GM12878 (cell line): ENCODE data around the gene TMEM186. TPM values are rescaled to one million over a fixed set of nuclear protein-coding genes. Genes with fewer than 3 reads are reported as not detected.

Source experiments
- ATAC-seq: fragments of 200-7000 bp; cut with Tn5 transposase; 3 replicates; pipeline ENCODE4 v1.9.1; 2020; ENCODE audit warnings: mild to moderate bottlenecking, moderate library complexity
- BruUV-seq: library from RNA; stranded (reverse); fragments of 400-500 nt; replicated peaks from 2 replicates; lab custom pipeline; 2021; lab: Mats Ljungman, UMichigan
- CTCF ChIA-PET: fragments of 300-600 bp; sonication (Branson Sonifier 250); formaldehyde crosslinking; extraction: SDS; loops from one replicate; lab custom pipeline; 2021; ENCODE audit warnings: inconsistent platforms; lab: Yijun Ruan, JAX
- POLR2A ChIA-PET: fragments of 350-600 bp; formaldehyde crosslinking; extraction: SDS; loops from one replicate; lab custom pipeline; 2021; ENCODE audit warnings: inconsistent platforms; lab: Charles Lee
- RAD21 ChIA-PET: fragments of 300-600 bp; sonication (Branson Sonifier 250); formaldehyde crosslinking; loops from one replicate; lab custom pipeline; 2023; ENCODE audit warnings: antibody characterized with exemption; ENCODE audit not compliant: unreplicated experiment; lab: Charles Lee
- SMC1A ChIA-PET: fragments of 300-600 bp; sonication (Branson Sonifier 250); formaldehyde crosslinking; loops from one replicate; lab custom pipeline; 2023; ENCODE audit not compliant: unreplicated experiment, uncharacterized antibody; lab: Charles Lee
- DNase-seq: peaks from one replicate; pipeline ENCODE4 v3.0.0-alpha.2; 2011; ENCODE audit warnings: low read depth, low spot score
- FAIRE-seq: peaks from 3 replicates; lab custom pipeline; 2011; peaks lifted over from hg19 to GRCh38; lab: Jason Lieb, UNC
- H2AFZ ChIP-seq: 2 replicates; pipeline ENCODE4 v1.6.0; 2011; ENCODE audit warnings: low read depth, low read length, control low read depth; ENCODE audit not compliant: control insufficient read depth
- H3K27ac ChIP-seq: 2 replicates; pipeline ENCODE4 v1.5.1; 2011; ENCODE audit warnings: control low read depth; ENCODE audit not compliant: control insufficient read depth, insufficient read depth
- H3K27me3 ChIP-seq, 2 experiments: replicated peaks in 1 of 2; 2 replicates each; pipeline versions ENCODE4 v1.6.0 to v1.6.1; 2011; ENCODE audit warnings: low read length in 1 of 2; ENCODE audit not compliant: control insufficient read depth in 2 of 2, insufficient read depth in 2 of 2
- H3K36me3 ChIP-seq, 2 experiments: 2 replicates each; pipeline ENCODE4 v1.5.1; 2011; ENCODE audit warnings: low read length in 1 of 2; ENCODE audit not compliant: control insufficient read depth in 2 of 2, insufficient read depth in 2 of 2
- H3K4me1 ChIP-seq: 2 replicates; pipeline ENCODE4 v1.6.1; 2011; ENCODE audit warnings: mild to moderate bottlenecking, low read length, moderate library complexity, mixed read lengths; ENCODE audit not compliant: control insufficient read depth, insufficient read depth
- H3K4me2 ChIP-seq: 2 replicates; pipeline ENCODE4 v1.6.0; 2011; ENCODE audit warnings: control low read depth; ENCODE audit not compliant: control insufficient read depth, insufficient read depth
- H3K4me3 ChIP-seq: fragments of 200-600 bp; sonication (generic); 2 replicates; pipeline ENCODE4 v1.5.1; 2016
- H3K79me2 ChIP-seq: 2 replicates; pipeline ENCODE4 v1.6.0; 2011; ENCODE audit warnings: low read length; ENCODE audit not compliant: control insufficient read depth, insufficient read depth
- H3K9ac ChIP-seq: 2 replicates; pipeline ENCODE4 v1.8.0; 2011; ENCODE audit warnings: low read length, control low read depth, mixed read lengths; ENCODE audit not compliant: control insufficient read depth, insufficient read depth
- H3K9me3 ChIP-seq: replicated peaks from 3 replicates; pipeline ENCODE4 v1.5.1; 2011; ENCODE audit warnings: mild to moderate bottlenecking, low read length; ENCODE audit not compliant: control insufficient read depth, insufficient read depth
- H4K20me1 ChIP-seq: 2 replicates; pipeline ENCODE4 v1.6.0; 2011; ENCODE audit not compliant: control insufficient read depth, insufficient read depth
- CREM ChIP-seq: IDR thresholded peaks from 2 replicates; pipeline ENCODE4 v1.6.1; 2014; ENCODE audit warnings: antibody characterized with exemption, low read depth
- DPF2 ChIP-seq: fragments of 450-650 bp; IDR thresholded peaks from 2 replicates; pipeline ENCODE4 v1.6.1; 2017; ENCODE audit warnings: mild to moderate bottlenecking
- ESRRA ChIP-seq: IDR thresholded peaks from 2 replicates; pipeline ENCODE4 v1.6.1; 2012; ENCODE audit warnings: mild to moderate bottlenecking, low read length, improper control_type of control experiment
- IRF4 ChIP-seq: IDR thresholded peaks from 2 replicates; pipeline ENCODE4 v1.6.1; 2011; ENCODE audit warnings: low read depth, low read length
- JUNB ChIP-seq: IDR thresholded peaks from 2 replicates; pipeline ENCODE4 v1.6.1; 2016; ENCODE audit warnings: antibody characterized with exemption, mild to moderate bottlenecking
- JUND ChIP-seq: IDR thresholded peaks from 2 replicates; pipeline ENCODE4 v1.6.1; 2012; ENCODE audit warnings: low read depth, mild to moderate bottlenecking, low read length, improper control_type of control experiment, moderate library complexity
- LARP7 ChIP-seq: fragments of 450-650 bp; IDR thresholded peaks from 2 replicates; pipeline ENCODE4 v1.6.1; 2017; ENCODE audit warnings: mild to moderate bottlenecking
- NR2F1 ChIP-seq: fragments of 450-650 bp; conservative IDR thresholded peaks from 2 replicates; pipeline ENCODE4 v1.6.1; 2017; ENCODE audit warnings: mild to moderate bottlenecking
- NRF1 ChIP-seq: conservative IDR thresholded peaks from 2 replicates; pipeline ENCODE4 v1.6.1; 2011; ENCODE audit warnings: mild to moderate bottlenecking, low read depth, low read length, improper control_type of control experiment
- POLR2AphosphoS2 ChIP-seq: IDR thresholded peaks from 2 replicates; pipeline ENCODE4 v1.6.1; 2011; ENCODE audit warnings: low read depth, mild to moderate bottlenecking, low read length, improper control_type of control experiment, moderate library complexity
- SIX5 ChIP-seq: IDR thresholded peaks from 2 replicates; pipeline ENCODE4 v1.6.1; 2011; ENCODE audit warnings: mild to moderate bottlenecking, low read depth, low read length, moderate library complexity; ENCODE audit not compliant: severe bottlenecking
- SUPT20H ChIP-seq: IDR thresholded peaks from 2 replicates; pipeline ENCODE4 v1.6.1; 2011; ENCODE audit warnings: low read depth, mild to moderate bottlenecking, low read length, moderate library complexity, borderline replicate concordance; ENCODE audit not compliant: control insufficient read depth
- YBX1 ChIP-seq: fragments of 450-650 bp; IDR thresholded peaks from 2 replicates; pipeline ENCODE4 v1.6.1; 2016; ENCODE audit warnings: antibody characterized with exemption
- ZNF217 ChIP-seq: fragments of 450-650 bp; IDR thresholded peaks from 2 replicates; pipeline ENCODE4 v1.6.1; 2017; ENCODE audit warnings: antibody characterized with exemption, mild to moderate bottlenecking
- WGBS: methylation state at CpG from one replicate; pipeline ENCODE4 v1.1.6; 2016; ENCODE audit warnings: low lambda C conversion rate; ENCODE audit not compliant: insufficient replicate concordance, insufficient coverage; ENCODE audit errors: missing lambda C conversion rate; 5-methylcytosine and 5-hydroxymethylcytosine counted together
- in situ Hi-C: fragments of 300-500 bp; cut with MboI; formaldehyde crosslinking; loops from 9 replicates; pipeline ENCODE4 v1.14.3; 2018; ENCODE audit warnings: mixed read lengths
- intact Hi-C: fragments of 100-400 bp; cut with micrococcal nuclease; formaldehyde crosslinking; loops from one replicate; pipeline ENCODE4 v1.14.2; 2022; ENCODE audit not compliant: unreplicated experiment
- polyA plus RNA-seq, 11 experiments: library from polyadenylated mRNA; depleted of rRNA in 4 of 11; unstranded in 6 of 11; stranded (reverse) in 5 of 11; fragments of >200 nt; fragmentation: Nextera tagmentation in 4 of 11; fragmentation: Illumina TruSeq in 1 of 11; extraction: Ambion mirVana in 4 of 11; extraction: Trizol in 1 of 11; gene quantifications; 1 replicate in 1 of 11; 2 replicates in 10 of 11; pipeline versions ENCODE4 v1.2.1 to v1.2.3, GENCODE V29; 2011 to 2016; ENCODE audit warnings: inconsistent platforms in 2 of 11, missing spikeins in 2 of 11, low read depth in 1 of 11
- total RNA-seq, 4 experiments: library from RNA; depleted of rRNA in 3 of 4; stranded (reverse); fragments of >200 nt in 3 of 4; fragmentation: Illumina TruSeq in 1 of 4; extraction: Trizol in 1 of 4; gene quantifications; 2 replicates each; pipeline versions ENCODE4 v1.2.1 to v1.2.3, GENCODE V29; 2013 to 2021
- TF ChIP-seq, protein P1 (sequence below): fragments of 450-650 bp; IDR thresholded peaks from 2 replicates; pipeline ENCODE4 v1.6.1; 2017; ENCODE audit warnings: borderline replicate concordance
- TF ChIP-seq, protein P2 (sequence below): fragments of 450-650 bp; IDR thresholded peaks from 2 replicates; pipeline ENCODE4 v1.6.1; 2017; ENCODE audit warnings: low read depth, mild to moderate bottlenecking, moderate library complexity
- TF ChIP-seq, protein P3 (sequence below): fragments of 450-650 bp; formaldehyde crosslinking; IDR thresholded peaks from 2 replicates; pipeline ENCODE4 v1.4.0; 2020; ENCODE audit warnings: mild to moderate bottlenecking, moderate library complexity

Gene TMEM186
- total and polyA plus RNA-seq, 10 of the 15 experiments (the other 5 are each of a cell fraction or from before 2014, with no cell fraction given) = 10.6 to 28.9 (median 17.0) TPM

DNA sequence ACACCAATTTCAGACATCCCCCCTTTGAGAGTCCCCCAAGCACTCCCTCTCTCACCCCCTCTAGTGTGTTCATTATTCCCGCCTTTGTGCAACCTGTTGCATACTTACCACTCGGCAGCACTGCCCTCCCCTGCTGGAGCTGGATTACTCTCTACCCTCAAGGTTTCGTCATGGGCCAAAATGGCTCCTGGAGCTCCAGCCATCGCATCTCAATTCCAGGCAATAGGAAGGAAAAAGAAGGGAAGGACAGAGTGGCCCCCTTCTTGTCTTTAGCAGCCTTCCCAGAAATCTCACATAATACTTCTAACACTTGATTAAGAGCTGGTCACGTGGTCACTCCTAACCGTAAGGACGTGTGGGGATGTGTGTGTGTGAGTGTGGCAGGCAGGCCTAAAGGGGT, 20.2 kb downstream of the TMEM186 start (continued):
- TF ChIP-seq ZNF217 (no peak), IRF4 (no peak), ESRRA (no peak)
- TF ChIP-seq, protein P1, sequence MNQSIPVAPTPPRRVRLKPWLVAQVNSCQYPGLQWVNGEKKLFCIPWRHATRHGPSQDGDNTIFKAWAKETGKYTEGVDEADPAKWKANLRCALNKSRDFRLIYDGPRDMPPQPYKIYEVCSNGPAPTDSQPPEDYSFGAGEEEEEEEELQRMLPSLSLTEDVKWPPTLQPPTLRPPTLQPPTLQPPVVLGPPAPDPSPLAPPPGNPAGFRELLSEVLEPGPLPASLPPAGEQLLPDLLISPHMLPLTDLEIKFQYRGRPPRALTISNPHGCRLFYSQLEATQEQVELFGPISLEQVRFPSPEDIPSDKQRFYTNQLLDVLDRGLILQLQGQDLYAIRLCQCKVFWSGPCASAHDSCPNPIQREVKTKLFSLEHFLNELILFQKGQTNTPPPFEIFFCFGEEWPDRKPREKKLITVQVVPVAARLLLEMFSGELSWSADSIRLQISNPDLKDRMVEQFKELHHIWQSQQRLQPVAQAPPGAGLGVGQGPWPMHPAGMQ = no peak
- TF ChIP-seq, protein P2, sequence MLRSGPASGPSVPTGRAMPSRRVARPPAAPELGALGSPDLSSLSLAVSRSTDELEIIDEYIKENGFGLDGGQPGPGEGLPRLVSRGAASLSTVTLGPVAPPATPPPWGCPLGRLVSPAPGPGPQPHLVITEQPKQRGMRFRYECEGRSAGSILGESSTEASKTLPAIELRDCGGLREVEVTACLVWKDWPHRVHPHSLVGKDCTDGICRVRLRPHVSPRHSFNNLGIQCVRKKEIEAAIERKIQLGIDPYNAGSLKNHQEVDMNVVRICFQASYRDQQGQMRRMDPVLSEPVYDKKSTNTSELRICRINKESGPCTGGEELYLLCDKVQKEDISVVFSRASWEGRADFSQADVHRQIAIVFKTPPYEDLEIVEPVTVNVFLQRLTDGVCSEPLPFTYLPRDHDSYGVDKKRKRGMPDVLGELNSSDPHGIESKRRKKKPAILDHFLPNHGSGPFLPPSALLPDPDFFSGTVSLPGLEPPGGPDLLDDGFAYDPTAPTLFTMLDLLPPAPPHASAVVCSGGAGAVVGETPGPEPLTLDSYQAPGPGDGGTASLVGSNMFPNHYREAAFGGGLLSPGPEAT = no peak

DNA sequence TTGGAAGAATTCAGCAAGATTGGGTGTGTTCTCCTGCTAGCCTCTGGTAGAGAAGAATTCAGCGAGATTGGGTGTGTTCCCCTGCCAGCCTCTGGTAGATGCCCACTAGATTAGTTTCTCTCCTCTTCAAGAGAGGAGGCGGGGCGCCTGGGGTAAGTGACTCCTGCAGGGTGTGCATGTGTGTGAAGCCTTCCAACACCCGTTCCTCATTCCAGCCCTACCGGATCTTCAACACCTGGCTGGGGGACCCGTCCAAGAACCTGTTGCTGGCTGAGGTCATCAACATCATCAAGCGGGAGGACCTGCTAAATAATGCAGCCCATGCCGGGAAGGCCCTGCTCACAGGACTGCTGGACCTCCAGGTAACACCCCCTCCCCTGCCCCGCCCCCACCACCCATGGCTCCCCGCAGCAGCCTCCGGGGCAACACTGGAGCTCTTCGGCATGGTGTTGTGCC, 21.3 kb downstream of the TMEM186 start:
- FAIRE-seq = no peak
- Histone ChIP-seq H3K4me3 (no peak overlapping the region), H3K4me1 (no peaks in the 10 kb centered on the region), H3K36me3 (no peaks in the 10 kb centered on the region), H3K79me2 (no peaks in the 10 kb centered on the region), H4K20me1 (no peaks in the 10 kb centered on the region), H3K9ac (no peak overlapping the region), H3K4me2 (no peak overlapping the region), H3K27ac (no peak overlapping the region), H2AFZ (no peak overlapping the region), H3K9me3 (no peaks in the 10 kb centered on the region; the same call in 2 of the 3 replicates), H3K27me3 (no peaks in the 10 kb centered on the region)
- DNase-seq = no peak
- CTCF ChIA-PET = interaction anchor here (1.0 kb wide), 1 partner anchor 9 kb away, joined by 3 read pairs; no protein-coding TSS in a partner anchor
- ATAC-seq = no peak
- WGBS = 63% methylated on average over 12 of the region's 12 CpGs
- intact Hi-C loops = no loop called here
- TF ChIP-seq CREM (no peak), SIX5 (no peak), JUNB (no peak), YBX1 (no peak), NR2F1 (no peak), LARP7 (no peak), NRF1 (no peak), POLR2AphosphoS2 (no peak), JUND (no peak), DPF2 (no peak), SUPT20H (no peak)
- TF ChIP-seq, protein P3, sequence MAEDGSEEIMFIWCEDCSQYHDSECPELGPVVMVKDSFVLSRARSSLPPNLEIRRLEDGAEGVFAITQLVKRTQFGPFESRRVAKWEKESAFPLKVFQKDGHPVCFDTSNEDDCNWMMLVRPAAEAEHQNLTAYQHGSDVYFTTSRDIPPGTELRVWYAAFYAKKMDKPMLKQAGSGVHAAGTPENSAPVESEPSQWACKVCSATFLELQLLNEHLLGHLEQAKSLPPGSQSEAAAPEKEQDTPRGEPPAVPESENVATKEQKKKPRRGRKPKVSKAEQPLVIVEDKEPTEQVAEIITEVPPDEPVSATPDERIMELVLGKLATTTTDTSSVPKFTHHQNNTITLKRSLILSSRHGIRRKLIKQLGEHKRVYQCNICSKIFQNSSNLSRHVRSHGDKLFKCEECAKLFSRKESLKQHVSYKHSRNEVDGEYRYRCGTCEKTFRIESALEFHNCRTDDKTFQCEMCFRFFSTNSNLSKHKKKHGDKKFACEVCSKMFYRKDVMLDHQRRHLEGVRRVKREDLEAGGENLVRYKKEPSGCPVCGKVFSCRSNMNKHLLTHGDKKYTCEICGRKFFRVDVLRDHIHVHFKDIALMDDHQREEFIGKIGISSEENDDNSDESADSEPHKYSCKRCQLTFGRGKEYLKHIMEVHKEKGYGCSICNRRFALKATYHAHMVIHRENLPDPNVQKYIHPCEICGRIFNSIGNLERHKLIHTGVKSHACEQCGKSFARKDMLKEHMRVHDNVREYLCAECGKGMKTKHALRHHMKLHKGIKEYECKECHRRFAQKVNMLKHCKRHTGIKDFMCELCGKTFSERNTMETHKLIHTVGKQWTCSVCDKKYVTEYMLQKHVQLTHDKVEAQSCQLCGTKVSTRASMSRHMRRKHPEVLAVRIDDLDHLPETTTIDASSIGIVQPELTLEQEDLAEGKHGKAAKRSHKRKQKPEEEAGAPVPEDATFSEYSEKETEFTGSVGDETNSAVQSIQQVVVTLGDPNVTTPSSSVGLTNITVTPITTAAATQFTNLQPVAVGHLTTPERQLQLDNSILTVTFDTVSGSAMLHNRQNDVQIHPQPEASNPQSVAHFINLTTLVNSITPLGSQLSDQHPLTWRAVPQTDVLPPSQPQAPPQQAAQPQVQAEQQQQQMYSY (CRISPR knock-in tag) = no peak
- BruUV-seq = no TSS peak
- in situ Hi-C loops = no loop called here
- POLR2A ChIA-PET = no interaction called here
- RAD21 ChIA-PET = no interaction called here
- SMC1A ChIA-PET = no interaction called here
